NCI-H2227 (cell line): ENCODE data around the gene ARMH1.
"Not testable (repeated sequence)": the region's sequence is repeated elsewhere in the genome, so short reads cannot be mapped to it uniquely, and the experiment has no call there.

Experiments used
- DNase-seq: peaks from one replicate; lab custom pipeline; 2025; ENCODE audit not compliant: unreplicated experiment; lab: John Stamatoyannopoulos, UW

The ARMH1 gene

GRCh38 chr1:44693159-44693558, 18.6 kb downstream of the ARMH1 start:
- DNase-seq, result no peak

GRCh38 chr1:44693900-44694299, 19.4 kb downstream of the ARMH1 start:
- DNase-seq, result no peak

- DNase-seq, result no peak
These were observed 20.5 kb downstream of the ARMH1 start for GRCh38 chr1:44694863-44695478.

GRCh38 chr1:44695671-44696070, 21.2 kb downstream of the ARMH1 start:
- no peak for DNase-seq

- peak; percentile 53 for DNase-seq
These were observed 21.6 kb downstream of the ARMH1 start for GRCh38 chr1:44696101-44696500.

- no peak for DNase-seq
These were observed 22.4 kb downstream of the ARMH1 start for GRCh38 chr1:44696789-44697345.

- no peak for DNase-seq
These were observed 23.6 kb downstream of the ARMH1 start for GRCh38 chr1:44698138-44698537.

- DNase-seq, result not testable (repeated sequence)
These were observed 24.9 kb downstream of the ARMH1 start for GRCh38 chr1:44699375-44699774.

GRCh38 chr1:44700573-44700972, 26.1 kb downstream of the ARMH1 start:
- DNase-seq, result no peak

- DNase-seq, result peak; percentile 16
These were observed 26.6 kb downstream of the ARMH1 start for GRCh38 chr1:44701141-44701573.

- no peak for DNase-seq
These were observed 31.0 kb downstream of the ARMH1 start for GRCh38 chr1:44705470-44705869.

- DNase-seq, result no peak
These were observed 31.4 kb downstream of the ARMH1 start for GRCh38 chr1:44705938-44706337.

- DNase-seq, result no peak
These were observed 32.8 kb downstream of the ARMH1 start for GRCh38 chr1:44707112-44707881.

GRCh38 chr1:44707959-44708831, 33.7 kb downstream of the ARMH1 start:
- no peak for DNase-seq

GRCh38 chr1:44713321-44713781, 38.8 kb downstream of the ARMH1 start:
- peak; percentile 10 for DNase-seq

GRCh38 chr1:44714532-44714931, 40.0 kb downstream of the ARMH1 start:
- DNase-seq, result no peak

- peak; percentile 89 for DNase-seq
These were observed 40.5 kb downstream of the ARMH1 start for GRCh38 chr1:44714944-44715571.

- DNase-seq, result no peak
These were observed 42.6 kb downstream of the ARMH1 start for GRCh38 chr1:44717156-44717555.

- DNase-seq, result no peak
These were observed 43.1 kb downstream of the ARMH1 start for GRCh38 chr1:44717653-44718052.

GRCh38 chr1:44718091-44718490, 43.6 kb downstream of the ARMH1 start:
- DNase-seq, result no peak

- no peak for DNase-seq
These were observed 44.8 kb downstream of the ARMH1 start for GRCh38 chr1:44719318-44719717.
